HG02763 (cell line): ENCODE data around the gene KLHDC1.
"Not testable (repeated sequence)": the region's sequence is repeated elsewhere in the genome, so short reads cannot be mapped to it uniquely, and the experiment has no call there.

Experiments used
- ATAC-seq: cut with Tn5 transposase; IDR thresholded peaks from one replicate; pipeline ENCODE4 v1.9.1; 2021; ENCODE audit warnings: mild to moderate bottlenecking, moderate library complexity; ENCODE audit not compliant: unreplicated experiment

The KLHDC1 gene

DNA sequence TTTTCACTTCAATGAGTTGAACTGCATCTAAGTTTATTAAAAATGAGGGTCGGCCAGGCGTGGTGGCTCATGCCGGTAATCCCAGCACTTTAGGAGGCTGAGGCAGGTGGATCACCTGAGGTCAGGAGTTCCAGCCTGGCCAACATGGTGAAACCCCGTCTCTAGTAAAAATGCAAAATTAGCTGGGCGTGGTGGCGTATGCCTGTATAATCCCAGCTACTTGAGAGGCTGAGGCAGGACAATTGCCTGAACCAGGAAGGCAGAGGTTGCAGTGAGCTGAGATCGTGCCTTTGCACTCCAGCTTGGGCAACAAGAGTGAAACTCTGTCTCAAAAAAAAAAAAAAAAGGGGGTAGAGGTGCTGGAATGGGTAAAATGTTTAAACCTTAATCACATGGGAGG is 88.1 kb downstream of the KLHDC1 start:
- ATAC-seq: not testable (repeated sequence)

DNA sequence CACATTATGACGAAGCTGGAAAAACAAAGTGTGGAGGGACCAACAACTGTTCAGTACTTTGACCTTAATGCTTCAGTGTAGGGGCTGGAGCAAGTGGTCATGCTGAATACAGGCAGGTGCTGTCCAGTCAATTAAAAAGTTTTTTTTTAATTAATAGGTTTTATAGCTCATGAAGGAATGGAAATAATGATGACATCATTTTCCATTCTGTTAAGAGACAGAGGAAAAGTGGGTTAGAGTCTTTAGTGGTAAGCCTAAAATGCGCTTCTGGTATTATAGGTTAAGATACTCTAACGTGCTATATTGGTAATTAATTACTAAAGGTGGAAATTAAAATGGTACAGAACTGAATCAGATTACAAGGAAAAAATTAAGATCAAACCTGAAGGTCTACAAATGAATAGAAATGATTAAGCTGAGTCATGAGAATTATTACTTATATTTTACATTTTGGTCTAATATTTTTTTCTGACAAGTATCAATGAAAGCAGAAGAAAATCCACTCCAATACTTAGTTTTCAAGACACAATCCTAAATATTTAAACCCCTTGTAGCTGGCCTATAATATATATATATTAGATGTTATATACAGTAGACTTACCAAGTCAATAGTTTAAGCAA is 90.6 kb downstream of the KLHDC1 start:
- no peak for ATAC-seq

- no peak for ATAC-seq
These were observed 93.4 kb downstream of the KLHDC1 start for GRCh38 chr14:49786315-49786714.

DNA sequence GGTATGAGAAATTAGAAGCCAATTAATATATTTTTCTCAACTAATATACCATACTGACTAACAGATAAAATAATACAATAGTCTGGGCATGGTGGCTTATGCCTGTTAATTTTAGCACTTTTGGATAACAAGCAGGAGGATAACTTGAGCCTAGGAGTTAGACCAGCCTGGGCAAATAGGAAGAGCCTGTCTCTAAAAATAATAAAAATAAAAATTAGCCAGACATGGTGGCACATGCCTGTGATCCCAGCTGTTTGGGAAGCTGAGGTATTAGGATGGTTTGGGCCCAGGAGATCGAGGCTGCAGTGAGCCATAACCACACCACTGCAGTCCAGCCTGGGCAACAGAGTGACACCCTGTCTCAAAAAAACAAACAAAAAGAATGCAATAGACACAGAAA is 99.7 kb downstream of the KLHDC1 start:
- no peak for ATAC-seq

GRCh38 chr14:49796025-49796424 is 103.1 kb downstream of the KLHDC1 start:
- no peak for ATAC-seq
